HEK293T (cell line): ENCODE results near the gene PUS7L.
"Not testable (repeated sequence)": the region's sequence is repeated elsewhere in the genome, so short reads cannot be mapped to it uniquely, and the experiment has no call there.

Source experiments
- CTCF ChIA-PET: fragments of 350-600 bp; formaldehyde crosslinking; extraction: SDS; loops from one replicate; lab custom pipeline; 2021; ENCODE audit warnings: antibody characterized with exemption, inconsistent platforms; lab: Yijun Ruan, JAX
- POLR2A ChIA-PET: fragments of 350-600 bp; formaldehyde crosslinking; extraction: SDS; loops from one replicate; lab custom pipeline; 2020; ENCODE audit warnings: antibody characterized with exemption, inconsistent platforms; lab: Yijun Ruan, JAX
- DNase-seq: peaks from one replicate; pipeline ENCODE4 v3.0.0; 2012; ENCODE audit warnings: mixed read lengths; ENCODE audit errors: extremely low spot score
- ARNT ChIP-seq: fragments of 450-650 bp; IDR thresholded peaks from 2 replicates; pipeline ENCODE4 v1.6.1; 2017; ENCODE audit warnings: mild to moderate bottlenecking
- BHLHE40 ChIP-seq: fragments of 450-650 bp; IDR thresholded peaks from 2 replicates; pipeline ENCODE4 v1.6.1; 2016; ENCODE audit warnings: mild to moderate bottlenecking, moderate library complexity, borderline replicate concordance
- CTBP1 ChIP-seq: fragments of 450-650 bp; IDR thresholded peaks from 2 replicates; pipeline ENCODE4 v1.6.1; 2016; ENCODE audit warnings: borderline replicate concordance
- ELF4 ChIP-seq: fragments of 450-650 bp; IDR thresholded peaks from 2 replicates; pipeline ENCODE4 v1.6.1; 2017; ENCODE audit warnings: antibody characterized with exemption
- FOXA1 ChIP-seq: fragments of 450-650 bp; IDR thresholded peaks from 2 replicates; pipeline ENCODE4 v1.6.1; 2016; ENCODE audit warnings: mild to moderate bottlenecking
- FOXK2 ChIP-seq: fragments of 450-650 bp; IDR thresholded peaks from 2 replicates; pipeline ENCODE4 v1.6.1; 2016; ENCODE audit warnings: mild to moderate bottlenecking
- FOXM1 ChIP-seq: fragments of 450-650 bp; IDR thresholded peaks from 2 replicates; pipeline ENCODE4 v1.6.1; 2017; ENCODE audit warnings: mild to moderate bottlenecking, borderline replicate concordance
- HDGF ChIP-seq: fragments of 450-650 bp; IDR thresholded peaks from 2 replicates; pipeline ENCODE4 v1.6.1; 2017; ENCODE audit warnings: antibody characterized with exemption, borderline replicate concordance
- L3MBTL2 ChIP-seq: fragments of 450-650 bp; conservative IDR thresholded peaks from 2 replicates; pipeline ENCODE4 v1.6.1; 2016; ENCODE audit warnings: mild to moderate bottlenecking
- LEF1 ChIP-seq: fragments of 450-650 bp; IDR thresholded peaks from 2 replicates; pipeline ENCODE4 v1.6.1; 2017; ENCODE audit warnings: mild to moderate bottlenecking, borderline replicate concordance
- NFRKB ChIP-seq: fragments of 450-650 bp; IDR thresholded peaks from 2 replicates; pipeline ENCODE4 v1.6.1; 2016; ENCODE audit warnings: mild to moderate bottlenecking, moderate library complexity
- SP1 ChIP-seq: fragments of 450-650 bp; IDR thresholded peaks from 2 replicates; pipeline ENCODE4 v1.6.1; 2017
- SUZ12 ChIP-seq: fragments of 450-650 bp; IDR thresholded peaks from 2 replicates; pipeline ENCODE4 v1.6.1; 2016; ENCODE audit warnings: mild to moderate bottlenecking
- TARDBP ChIP-seq: fragments of 450-650 bp; IDR thresholded peaks from 2 replicates; pipeline ENCODE4 v1.6.1; 2016
- ZNF384 ChIP-seq: fragments of 450-650 bp; IDR thresholded peaks from 2 replicates; pipeline ENCODE4 v1.6.1; 2016
- TF ChIP-seq, protein P1 (sequence below): fragments of 450-650 bp; IDR thresholded peaks from 2 replicates; pipeline ENCODE4 v1.6.1; 2016

The PUS7L gene

DNA sequence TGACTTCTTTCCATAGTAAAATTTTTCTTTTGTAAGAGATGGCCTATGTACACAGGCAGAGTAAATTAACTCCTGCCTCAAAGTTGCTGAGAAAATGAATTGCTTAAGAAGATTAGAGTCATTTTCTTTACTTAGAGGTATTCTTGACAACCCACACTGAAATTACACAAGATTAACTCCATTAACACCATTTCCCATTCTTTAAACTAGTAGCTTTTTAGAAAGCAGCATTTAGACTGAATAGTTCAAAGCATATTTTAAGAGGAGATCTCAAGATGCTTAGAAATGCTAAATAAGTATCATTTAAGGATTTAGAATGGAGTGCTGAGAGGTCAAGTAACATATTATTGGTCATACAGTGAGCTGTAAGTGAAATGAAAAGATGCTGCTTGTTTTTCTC, 35.5 kb downstream of the PUS7L start:
- TF ChIP-seq, protein P1, sequence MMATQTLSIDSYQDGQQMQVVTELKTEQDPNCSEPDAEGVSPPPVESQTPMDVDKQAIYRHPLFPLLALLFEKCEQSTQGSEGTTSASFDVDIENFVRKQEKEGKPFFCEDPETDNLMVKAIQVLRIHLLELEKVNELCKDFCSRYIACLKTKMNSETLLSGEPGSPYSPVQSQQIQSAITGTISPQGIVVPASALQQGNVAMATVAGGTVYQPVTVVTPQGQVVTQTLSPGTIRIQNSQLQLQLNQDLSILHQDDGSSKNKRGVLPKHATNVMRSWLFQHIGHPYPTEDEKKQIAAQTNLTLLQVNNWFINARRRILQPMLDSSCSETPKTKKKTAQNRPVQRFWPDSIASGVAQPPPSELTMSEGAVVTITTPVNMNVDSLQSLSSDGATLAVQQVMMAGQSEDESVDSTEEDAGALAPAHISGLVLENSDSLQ: no peak
- TF ChIP-seq L3MBTL2: no peak
- no peak for TF ChIP-seq SUZ12
- TF ChIP-seq FOXM1: no peak
- no peak for TF ChIP-seq ZNF384
- no peak for TF ChIP-seq NFRKB
- TF ChIP-seq LEF1: no peak
- TF ChIP-seq TARDBP: no peak
- no peak for TF ChIP-seq FOXK2
- TF ChIP-seq HDGF: no peak
- no peak for TF ChIP-seq BHLHE40
- TF ChIP-seq SP1: no peak
- TF ChIP-seq ELF4: no peak
- TF ChIP-seq FOXA1: no peak
- no peak for TF ChIP-seq ARNT
- no peak for TF ChIP-seq CTBP1
- ChIA-PET CTCF (no interaction called here), POLR2A (no interaction called here)
- DNase-seq: no peak

DNA sequence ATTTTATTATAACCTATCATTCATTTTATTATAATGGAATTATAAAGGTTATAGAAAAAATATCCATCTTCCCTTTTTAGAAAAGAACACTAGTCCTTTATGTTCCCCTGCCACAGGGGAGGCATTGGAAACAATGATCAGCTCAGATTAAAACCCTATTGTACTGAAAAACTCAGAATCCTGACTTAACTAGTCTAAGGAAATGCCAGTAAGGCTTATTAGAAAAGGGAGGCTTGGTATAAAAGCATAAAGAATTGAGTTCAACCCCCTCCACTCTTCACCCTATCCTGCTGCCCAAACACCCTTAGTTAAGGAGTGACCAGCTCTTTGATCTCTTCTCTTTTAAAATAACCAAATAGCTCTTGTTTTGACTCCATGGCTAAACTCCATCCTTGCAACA, 36.0 kb downstream of the PUS7L start:
- TF ChIP-seq SUZ12 (no peak), ELF4 (no peak), FOXM1 (no peak), FOXA1 (no peak), CTBP1 (no peak), LEF1 (no peak), ARNT (no peak), NFRKB (no peak), ZNF384 (no peak), FOXK2 (no peak), L3MBTL2 (no peak), BHLHE40 (no peak)
- POLR2A ChIA-PET: no interaction called here
- CTCF ChIA-PET: no interaction called here
- no peak for DNase-seq

DNA sequence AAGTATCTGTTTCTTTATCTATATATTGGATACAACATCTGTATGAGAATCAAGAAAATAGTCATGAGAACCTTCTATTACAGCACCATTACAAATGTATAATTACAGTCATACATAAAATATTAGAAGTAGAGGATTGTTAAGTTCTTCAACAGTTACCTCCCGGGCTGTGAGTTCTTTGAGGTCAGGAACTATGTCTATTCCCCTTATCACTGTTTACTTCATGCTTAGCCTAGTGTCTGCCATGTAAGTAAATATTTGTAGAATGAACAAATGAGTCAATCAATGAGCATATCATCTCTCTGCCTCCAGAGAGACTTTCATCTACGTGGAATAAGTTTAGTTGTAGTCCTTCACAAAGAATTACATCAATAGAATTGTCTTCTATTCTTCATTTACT, 47.2 kb downstream of the PUS7L start:
- no peak for DNase-seq
- POLR2A ChIA-PET: no interaction called here
- CTCF ChIA-PET: no interaction called here
- no peak for TF ChIP-seq CTBP1

DNA sequence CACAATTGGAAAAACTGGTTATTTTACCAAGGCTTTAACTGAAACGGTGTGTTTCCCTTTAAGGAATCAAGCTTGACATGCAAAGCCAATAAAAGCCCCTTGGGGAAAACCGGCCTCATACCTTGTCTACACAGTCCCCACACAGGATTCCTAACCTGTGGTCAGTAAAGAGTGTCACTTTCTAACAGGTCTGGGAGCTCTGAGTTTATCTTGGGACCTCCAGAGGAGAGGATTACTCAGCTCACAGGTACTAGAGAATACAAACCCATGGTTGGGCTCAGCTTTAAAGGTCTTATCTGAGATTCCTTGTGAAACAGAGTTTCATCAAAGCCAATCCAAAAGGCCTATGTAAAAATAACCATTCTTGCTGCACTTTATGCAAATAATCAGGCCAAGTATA, 54.8 kb downstream of the PUS7L start:
- DNase-seq, CTCF ChIA-PET, POLR2A ChIA-PET: not testable (repeated sequence)

DNA sequence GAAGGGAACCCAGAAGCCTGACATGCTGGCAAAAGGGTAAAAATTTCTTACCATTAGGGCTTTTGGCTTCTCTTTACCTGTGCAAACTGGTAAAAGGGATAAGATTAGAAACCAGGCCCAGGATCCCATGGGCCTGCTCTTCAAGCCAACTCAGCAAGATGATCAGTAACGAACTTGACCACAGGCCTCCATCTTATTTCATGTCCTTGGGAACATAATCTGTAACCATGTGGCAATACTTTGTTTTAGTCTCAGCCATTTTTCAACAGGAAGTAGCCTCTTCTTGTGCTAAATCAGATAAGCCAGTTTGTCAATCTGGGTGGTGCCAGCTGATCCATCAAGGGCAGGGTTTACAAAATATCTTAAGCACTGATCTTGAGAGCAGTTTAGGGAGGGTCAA, 57.4 kb downstream of the PUS7L start:
- POLR2A ChIA-PET, DNase-seq, CTCF ChIA-PET: not testable (repeated sequence)

DNA sequence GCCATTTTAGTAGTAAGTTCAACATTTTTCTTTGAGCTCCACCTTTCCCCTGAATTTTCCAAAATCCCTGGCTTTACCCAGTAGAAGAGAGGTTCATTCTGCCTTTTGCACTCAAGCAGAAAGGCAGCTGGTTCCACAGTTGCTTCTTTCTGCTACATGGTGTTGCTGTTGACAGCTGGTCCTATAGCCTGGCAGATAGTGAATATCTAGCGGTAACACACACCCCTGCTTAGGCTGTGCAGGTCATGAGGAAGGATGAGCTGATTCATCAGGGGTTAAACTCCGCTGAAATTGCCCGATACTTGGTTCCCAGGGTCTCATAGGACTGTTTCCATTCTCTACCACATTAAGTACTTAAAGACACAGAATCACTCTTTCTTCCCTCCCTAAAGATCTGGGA, 62.4 kb downstream of the PUS7L start:
- TF ChIP-seq FOXM1 (no peak), ZNF384 (no peak), FOXA1 (no peak), LEF1 (no peak), NFRKB (no peak), CTBP1 (no peak), ELF4 (no peak), TARDBP (no peak), ARNT (no peak), SUZ12 (no peak)
- TF ChIP-seq, protein P1: no peak
- CTCF ChIA-PET: no interaction called here
- no peak for DNase-seq
- POLR2A ChIA-PET: no interaction called here

DNA sequence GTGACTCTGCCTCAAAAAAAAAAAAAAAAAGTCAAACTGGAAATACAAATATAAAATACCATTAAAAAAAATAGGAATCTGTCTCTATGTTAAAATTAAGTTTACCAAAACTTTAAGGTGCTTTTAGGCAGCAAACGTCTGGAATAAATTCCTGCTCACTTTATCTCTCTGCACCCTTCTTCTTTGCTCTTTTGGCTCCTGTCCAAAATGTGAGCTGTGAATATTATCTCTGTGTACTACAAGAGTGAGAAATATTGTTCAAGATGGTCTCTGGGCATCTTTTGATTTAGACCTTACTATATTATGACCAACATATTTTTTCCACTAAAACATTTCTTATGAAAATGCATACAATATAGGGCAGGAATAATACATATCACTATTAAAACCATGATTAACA, 63.7 kb downstream of the PUS7L start:
- TF ChIP-seq, protein P1: no peak
- TF ChIP-seq TARDBP (no peak), BHLHE40 (no peak), SUZ12 (no peak), FOXM1 (no peak), ZNF384 (no peak), FOXK2 (no peak), L3MBTL2 (no peak), LEF1 (no peak), ELF4 (no peak), ARNT (no peak), NFRKB (no peak)
- ChIA-PET CTCF (no interaction called here), POLR2A (no interaction called here)
- no peak for DNase-seq

DNA sequence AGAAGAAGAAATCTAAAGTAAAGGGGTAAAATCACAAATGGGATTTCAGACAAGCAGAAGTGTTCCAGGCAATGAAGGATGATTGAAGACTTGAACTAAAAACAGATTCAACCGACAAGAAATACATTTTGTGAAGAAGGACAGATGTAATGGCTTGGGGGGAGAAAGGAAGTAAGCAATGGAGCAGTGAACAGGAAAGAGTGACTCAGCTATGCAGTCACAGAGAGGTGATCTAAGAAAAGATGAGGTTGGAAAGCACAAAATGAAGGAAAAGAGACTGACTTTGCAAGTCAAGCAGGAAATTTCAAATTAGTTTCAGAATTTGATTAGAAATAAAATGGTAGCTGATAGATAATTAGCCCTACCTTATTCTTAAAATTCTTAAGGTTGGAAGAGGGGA, 66.5 kb downstream of the PUS7L start:
- TF ChIP-seq ZNF384: no peak
- no peak for TF ChIP-seq FOXK2
- TF ChIP-seq SUZ12: no peak
- no peak for TF ChIP-seq FOXA1
- TF ChIP-seq LEF1: no peak
- TF ChIP-seq BHLHE40: no peak
- no peak for TF ChIP-seq SP1
- TF ChIP-seq L3MBTL2: no peak
- no peak for TF ChIP-seq TARDBP
- TF ChIP-seq NFRKB: no peak
- no peak for TF ChIP-seq FOXM1
- no peak for TF ChIP-seq CTBP1
- CTCF ChIA-PET: no interaction called here
- DNase-seq: no peak
- POLR2A ChIA-PET: no interaction called here

DNA sequence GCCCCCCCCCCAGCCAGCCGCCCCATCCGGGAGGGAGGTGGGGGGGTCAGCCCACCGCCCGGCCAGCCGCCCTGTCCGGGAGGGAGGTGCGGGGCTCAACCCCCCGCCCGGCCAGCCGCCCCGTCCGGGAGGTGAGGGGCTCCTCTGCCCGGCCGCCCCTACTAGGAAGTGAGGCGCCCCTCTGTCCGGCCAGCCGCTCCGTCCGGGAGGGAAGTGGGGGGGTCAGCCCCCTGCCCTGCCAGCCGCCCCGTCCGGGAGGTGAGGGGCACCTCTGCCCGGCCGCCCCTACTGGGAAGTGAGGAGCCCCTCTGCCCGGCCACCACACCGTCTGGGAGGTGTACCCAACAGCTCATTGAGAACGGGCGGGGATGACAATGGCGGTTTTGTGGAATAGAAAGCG, 73.1 kb downstream of the PUS7L start:
- POLR2A ChIA-PET, DNase-seq, CTCF ChIA-PET: not testable (repeated sequence)
